ENCODE data around the gene CALN1. TPM values are rescaled to one million over a fixed set of nuclear protein-coding genes. Genes with fewer than 3 reads are reported as not detected.

CALN1 gene
- total RNA-seq, 1 experiment from 2014 or later = not detected

DNA sequence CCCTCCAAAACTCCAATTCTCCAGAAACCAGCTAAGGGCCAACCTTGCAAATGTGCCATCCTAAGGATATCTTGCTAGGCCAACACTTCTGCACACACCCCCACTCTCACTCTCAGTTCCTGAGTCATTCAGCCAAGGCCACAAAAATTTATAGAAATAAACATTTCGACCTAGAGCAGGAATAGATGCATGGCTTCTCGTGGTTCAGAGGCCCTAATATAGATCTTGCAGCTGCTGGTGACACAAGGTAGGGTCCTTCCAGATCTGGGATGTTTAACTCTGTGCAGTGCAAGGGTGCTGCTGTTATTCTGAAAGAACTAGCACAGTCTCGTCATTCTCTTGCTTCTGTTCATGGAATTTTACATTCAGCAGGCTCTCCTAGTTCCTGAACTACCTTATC, 369.3 kb downstream of the CALN1 start:
- no peak for DNase-seq (ENCODE audit: low spot score)

DNA sequence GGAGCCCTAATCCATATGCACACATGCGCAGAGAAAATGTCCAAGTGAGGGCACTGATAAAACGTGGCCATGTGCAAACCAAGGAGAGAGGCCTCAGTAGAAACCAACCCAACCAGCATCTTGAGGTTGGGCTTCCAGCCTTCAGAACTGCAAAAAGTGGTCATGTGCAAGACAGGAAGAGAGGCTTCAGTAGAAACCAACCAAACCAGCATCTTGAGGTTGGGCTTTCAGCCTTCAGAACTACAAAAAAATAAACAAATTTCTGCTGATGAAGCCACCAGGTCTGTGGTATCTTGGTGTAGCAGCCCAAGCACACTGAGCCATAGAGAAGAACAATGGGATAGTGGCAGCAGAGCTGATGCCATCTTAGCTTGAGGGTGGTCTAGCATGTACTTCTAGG, 371.5 kb downstream of the CALN1 start:
- no peak for DNase-seq (ENCODE audit: low spot score)

DNA sequence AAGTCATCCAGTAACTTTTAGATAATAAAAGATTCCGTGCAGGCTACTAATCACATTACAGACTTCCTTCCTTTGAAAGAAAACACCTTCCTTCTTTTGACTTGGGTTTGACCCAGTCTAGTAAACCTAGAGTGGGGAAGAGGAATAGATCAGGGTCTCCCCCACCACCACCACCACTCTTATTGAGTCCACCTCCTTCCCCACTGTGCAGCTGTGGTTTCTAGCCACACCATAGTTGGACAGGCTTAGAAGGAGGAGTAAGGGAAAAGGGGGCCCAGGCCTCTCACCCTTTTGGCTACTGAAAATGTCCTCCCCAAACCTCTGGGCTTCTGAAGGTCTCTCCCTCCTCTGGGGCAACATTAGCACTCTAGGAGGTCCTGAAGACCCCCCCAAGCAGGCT, 372.7 kb downstream of the CALN1 start:
- no peak for DNase-seq (ENCODE audit: low spot score)

DNA sequence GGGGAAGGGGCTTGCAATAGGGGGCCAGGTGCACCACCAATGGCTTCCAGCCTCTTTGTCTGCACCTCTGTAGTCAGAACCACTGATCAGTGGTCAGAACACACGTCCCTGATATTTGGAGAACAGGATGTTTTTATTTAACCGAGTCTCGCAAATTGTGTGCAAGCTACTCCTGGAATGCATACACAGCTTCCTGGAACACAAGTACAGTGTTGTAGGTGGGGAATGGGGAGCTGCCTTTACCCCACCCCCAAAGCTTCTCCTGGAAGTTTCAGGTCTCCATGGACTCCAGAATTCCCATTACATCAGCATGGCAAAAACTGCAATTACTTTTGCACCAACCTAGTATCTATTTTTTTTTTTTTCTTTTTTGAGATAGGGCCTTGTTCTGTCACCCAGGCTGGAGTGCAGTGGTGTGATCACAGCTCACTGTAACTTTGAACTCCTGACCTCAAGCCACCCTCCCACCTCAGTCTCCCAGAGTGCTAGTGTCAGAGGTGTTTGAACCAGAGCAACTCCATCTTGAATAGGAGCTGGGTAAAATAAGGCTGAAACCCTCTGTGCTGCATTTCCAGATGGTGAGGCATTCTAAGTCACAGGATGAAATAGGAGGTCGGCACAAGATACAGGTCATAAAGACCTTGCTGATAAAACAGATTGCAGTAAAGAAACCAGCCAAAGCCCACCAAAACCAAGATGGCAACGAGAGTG, 374.0 kb downstream of the CALN1 start:
- DNase-seq (ENCODE audit: low spot score) = no peak

DNA sequence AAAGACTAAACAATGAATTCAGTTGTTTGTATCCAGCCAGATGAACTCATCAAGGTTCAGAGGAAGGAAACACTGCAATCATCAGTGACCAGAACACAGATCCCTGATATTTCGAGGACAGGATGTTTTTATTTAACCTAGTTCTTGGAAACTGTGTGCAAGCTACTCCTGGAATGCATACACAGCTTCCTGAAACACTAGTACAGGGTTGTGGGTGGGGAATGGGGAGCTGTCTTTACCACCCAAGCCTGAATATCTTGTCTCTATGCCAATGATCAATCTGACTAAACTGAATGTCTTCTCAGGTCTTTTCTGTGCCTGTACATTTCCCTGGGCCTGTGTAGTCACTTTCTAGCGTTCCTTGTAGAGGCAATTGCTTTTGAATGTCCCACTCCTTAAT, 374.6 kb downstream of the CALN1 start:
- DNase-seq (ENCODE audit: low spot score) = no peak

DNA sequence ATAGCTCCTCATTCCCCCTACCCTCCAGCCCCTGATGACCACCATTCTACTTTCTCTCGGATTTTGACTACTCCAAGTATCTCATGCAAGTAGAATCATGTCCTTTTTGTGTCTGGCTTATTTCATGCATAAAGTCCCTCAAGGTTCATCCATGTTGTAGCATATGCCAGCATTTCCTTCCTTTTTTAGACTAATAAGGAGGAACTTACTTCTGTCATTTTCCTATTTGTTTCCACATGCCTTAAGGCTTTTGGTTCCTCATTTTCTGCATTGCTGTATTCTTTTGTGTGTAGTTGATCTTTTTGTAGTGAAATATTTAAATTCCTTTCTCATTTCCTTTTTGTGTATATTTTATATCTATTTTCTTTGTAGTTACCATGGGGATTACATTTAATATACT, 376.9 kb downstream of the CALN1 start:
- no peak for DNase-seq (ENCODE audit: low spot score)

DNA sequence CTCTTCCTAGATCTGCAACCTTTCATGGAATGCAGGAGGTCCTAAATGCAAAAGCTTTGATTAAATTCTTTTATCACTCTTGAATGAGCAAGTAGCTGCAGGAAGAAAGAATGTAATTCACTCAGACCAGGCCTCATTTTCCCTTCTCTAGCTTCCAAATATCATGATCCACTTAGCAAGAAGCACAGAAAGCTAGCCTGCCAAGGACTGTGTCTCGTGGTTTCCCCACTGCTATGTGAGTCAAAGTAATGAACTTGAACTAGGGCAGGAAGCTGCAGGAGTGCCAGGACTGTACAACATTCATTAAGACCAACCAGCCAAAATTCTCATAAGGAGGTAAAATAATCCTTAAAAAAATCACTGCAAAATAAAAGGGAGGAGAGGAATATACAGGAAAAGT, 379.2 kb downstream of the CALN1 start:
- DNase-seq (ENCODE audit: low spot score) = no peak

DNA sequence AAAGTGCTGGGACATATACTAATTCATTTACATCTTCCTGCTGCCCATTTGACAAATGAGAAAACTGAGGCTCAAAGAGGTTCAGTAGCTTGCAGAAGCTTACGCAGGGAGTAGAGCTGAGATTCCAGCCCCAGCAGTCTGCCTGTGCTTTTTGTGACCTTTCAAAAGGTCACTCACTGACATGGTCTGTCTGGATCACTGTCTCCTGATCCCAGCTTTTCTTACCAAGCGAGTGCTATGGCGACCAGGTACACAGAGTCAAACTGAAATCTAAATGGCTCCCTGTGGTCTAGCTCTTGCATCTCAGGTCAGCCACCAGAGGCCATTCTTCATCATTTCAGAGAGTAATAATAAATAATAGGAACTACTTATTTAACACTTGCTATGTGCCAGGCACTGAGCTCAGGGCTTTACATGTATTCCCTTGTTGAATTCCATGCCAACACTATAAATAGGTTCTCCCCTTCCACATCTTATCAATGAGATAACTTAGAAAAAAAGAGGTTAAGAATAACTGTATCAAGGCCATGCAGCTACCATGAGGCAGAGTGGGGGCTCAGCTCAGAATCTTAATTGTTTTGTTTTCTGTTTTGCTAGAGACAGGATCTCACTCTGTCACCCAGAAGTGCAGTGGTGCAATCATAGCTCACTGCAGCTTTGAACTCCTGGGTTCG, 381.0 kb downstream of the CALN1 start:
- DNase-seq (ENCODE audit: low spot score) = no peak

DNA sequence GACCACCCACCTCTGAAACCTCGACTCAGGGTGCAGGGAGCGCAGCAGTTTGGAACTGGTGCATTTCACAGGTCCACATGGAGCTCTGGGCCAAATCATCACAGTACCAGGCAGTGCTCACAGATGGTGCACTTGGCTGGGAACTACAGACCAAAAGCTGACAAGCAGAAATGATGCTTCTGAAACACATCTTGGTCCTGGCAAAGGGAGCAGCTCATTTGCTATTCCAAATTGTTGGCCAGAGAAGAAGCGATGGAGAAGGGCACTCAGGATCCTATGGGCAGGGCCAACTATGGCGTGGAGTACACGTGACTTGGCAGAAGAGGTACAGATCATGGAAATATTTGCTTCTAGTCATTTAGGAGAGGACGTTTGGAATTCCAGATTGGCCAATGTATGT, 383.9 kb downstream of the CALN1 start:
- no peak for DNase-seq (ENCODE audit: low spot score)

DNA sequence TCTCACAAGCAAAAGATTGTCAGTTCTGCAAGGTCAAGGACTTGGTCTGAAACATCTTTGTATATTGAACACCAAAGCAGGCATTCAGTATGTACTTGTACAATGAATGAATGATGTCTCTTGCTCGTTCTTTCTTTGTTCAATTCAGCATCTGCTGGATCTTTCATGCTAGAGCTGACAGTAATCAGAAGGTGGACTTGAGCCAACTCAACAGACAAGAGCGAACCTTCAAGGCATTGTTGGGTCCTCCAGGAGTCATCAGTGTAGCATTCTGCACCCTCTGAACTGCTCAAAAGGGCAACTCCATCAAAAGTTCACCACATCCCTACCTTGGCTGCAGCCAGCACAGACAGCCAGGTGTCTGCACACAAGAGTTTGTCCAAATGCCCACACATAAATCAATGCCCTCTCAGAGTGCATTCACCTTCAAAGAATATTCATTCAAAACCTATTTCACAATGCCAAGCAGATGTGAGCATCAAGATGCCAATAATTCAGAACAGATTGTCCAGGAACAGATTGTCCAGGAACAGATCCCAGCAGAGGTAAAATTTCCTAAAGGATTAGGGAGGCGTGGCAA, 386.7 kb downstream of the CALN1 start:
- no peak for DNase-seq (ENCODE audit: low spot score)

DNA sequence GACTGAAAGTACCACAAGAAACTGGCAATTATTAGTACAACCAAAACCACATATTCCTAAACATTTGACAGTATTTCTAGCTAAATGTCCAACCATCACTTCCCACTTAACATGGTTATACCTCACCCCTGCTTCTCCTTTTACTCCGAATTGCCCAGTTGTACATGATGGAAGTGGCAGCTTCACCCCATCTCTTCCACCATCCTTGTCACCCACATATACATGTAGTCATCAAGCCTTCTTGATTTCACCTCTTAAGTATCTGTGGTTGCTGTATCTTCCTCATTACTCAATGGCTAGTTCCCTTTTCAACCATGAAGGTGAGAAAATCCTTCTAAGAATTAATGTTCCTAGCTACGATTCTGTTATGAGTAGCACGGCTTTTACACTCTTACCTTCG, 388.2 kb downstream of the CALN1 start:
- no peak for DNase-seq (ENCODE audit: low spot score)

DNA sequence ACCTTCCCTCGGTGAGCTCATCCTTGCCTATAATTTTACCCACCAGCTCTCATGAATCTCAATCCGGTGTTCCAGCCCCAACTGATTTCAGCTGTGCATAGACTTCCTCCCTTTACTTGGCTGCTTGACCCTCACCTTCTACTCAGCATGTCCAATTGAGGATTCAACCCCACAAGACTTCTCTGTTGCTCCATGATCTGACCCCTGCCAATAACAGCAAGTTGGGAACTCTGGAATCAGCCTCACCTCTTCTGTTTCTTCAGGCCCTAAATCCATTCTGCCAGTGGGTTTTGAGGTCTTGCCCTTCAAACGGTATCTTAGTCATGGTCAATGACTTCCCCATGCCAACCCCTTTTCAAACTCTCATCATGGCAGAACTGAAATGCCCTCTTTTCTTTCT, 390.4 kb downstream of the CALN1 start:
- DNase-seq (ENCODE audit: low spot score) = no peak

DNA sequence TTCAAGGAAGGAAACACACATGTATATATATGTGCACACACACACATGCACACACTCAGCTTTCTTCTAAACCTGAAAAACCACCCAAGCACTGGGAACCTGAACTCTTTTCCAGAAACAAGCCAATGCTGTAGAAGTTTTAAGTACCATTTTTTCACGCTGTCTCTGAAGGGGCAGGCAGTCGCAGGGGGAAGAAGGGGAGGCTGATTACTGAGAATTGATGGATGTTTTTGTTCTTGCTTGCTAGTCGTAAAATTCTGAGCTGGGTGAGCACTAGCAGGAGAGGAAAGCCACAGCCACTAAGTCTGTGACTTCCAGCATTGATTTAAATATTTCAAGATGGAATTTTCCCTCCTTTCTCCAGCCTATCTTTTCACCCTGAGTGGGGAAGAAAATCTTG, 391.8 kb downstream of the CALN1 start:
- DNase-seq (ENCODE audit: low spot score) = no peak

DNA sequence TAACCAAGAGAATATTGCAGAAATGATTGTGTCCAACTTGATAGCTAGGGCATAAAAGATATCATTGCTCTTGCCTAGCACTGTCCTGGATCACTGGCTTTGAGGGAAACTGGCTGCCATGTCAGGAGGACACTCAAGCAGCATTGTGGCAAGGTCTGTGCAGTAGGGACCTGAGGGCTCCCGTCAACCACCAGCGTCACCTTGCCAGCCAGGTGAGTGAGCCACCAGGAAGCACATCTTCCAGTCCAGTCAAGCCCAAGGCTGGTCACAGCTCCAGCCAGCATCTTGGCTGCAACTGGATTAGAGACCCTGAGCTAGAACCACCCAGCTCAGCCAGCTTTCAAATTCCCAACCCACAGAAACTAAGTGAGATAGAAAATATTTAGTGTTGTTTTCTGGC, 392.7 kb downstream of the CALN1 start:
- DNase-seq (ENCODE audit: low spot score) = no peak

DNA sequence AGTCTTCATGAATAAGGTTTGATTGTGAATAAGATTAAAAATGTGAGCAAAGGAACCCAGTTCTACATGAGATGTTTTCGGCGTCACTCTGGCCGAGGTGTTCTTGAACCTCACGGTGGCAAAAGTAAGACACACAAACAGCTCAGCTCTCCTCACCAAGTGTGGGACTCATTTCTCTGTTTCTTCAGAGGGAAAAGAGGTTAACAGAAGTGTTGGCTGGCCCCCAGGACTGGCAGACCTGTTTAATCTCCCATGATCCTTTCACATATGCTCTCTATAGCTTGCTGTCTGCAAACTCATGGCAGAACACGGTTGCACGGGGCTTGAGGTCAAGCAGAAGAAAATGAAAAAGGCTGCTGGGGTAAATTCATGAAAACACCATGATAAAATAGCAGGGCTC, 394.4 kb downstream of the CALN1 start:
- no peak for DNase-seq (ENCODE audit: low spot score)

DNA sequence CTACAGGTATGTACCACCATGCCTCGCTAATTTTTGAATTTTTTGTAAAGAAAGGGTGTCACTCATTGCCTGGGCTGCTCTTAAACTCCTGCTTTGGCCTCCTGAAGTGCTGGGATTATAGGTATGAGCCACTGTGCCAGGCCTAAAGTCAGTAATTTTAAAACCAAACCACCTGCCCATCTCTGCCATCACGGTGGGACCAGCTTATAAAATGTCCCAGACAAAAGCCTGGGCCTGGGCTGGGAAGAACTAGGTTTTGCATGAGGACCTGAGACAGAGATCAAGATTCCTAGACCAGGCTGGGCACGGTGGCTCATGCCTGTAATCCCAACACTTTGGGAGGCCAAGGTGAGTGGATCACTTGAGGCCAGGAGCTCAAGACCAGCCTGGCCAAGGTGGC, 395.6 kb downstream of the CALN1 start:
- no peak for DNase-seq (ENCODE audit: low spot score)

DNA sequence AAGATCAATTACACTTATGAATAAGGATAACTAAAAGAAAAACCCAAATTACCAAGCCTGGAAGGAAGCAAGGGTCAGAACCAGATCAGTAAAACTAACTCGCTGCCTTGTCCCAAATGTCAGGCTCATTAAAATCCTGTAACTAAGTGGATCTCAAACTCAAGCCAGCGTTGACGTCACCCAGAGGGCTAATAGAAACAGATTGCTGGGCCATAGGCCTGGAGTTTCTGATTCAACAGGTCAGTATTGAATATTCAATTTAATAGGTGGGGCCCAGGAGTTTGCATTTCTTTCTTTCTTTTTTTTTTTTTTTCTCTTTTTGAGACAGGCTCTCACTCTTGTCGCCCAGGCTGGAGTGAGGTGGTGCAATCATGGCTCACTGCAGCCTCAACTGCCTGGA, 397.0 kb downstream of the CALN1 start:
- DNase-seq (ENCODE audit: low spot score) = no peak

DNA sequence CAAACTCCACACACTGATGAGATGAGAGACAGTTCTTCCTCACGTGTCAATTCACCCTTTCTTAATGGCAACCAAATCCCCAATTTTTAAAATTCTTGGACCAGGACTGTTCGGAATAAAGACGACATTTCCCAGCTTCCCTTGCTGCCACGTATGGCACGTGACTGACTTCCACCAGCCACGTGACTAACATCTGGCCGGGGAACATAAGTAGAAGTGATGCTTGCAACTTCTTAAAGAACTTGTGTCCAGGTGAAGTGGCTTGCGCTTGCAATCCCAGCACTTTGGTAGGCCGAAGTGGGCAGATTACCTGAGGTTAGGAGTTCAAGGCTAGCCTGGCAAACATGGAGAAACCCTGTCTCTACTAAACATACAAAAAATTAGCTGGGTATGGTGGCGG, 405.1 kb downstream of the CALN1 start:
- DNase-seq (ENCODE audit: low spot score) = no peak

DNA sequence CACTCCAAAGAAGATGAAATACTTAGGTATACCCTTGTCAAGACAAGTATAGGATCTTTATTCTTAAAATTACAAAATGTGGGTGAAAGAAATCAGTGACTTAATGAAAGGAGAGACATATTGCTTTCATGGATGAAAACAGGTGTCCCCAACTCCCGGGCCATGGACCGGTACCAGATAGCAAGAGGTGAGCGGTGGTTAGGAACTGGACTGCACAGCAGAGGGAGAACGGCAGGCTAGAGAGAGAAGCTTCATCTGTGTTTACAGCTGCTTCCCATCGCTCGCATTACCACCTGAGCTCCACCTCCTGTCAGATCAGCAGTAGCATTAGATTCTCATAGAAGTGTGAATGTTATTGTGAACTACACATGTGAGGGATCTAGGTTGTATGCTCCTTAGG, 408.9 kb downstream of the CALN1 start:
- no peak for DNase-seq (ENCODE audit: low spot score)

DNA sequence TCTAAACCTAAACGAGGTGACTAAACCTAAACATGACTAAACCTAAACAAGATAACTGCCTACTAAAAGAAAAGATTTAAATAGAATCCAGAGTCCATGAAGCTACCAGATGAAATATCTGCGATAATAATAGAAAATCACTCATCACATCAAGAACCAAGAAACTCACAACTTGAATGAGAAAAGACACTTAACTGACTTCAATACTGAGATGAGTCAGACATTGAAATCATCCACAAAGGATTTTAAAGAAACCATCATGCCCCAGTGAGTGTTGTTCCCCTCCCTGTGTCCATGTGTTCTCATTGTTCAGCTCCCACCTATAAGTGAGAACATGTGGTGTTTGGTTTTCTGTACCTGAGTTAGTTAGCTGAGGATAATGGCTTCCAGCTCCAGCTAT, 416.0 kb downstream of the CALN1 start:
- no peak for DNase-seq (ENCODE audit: low spot score)

DNA sequence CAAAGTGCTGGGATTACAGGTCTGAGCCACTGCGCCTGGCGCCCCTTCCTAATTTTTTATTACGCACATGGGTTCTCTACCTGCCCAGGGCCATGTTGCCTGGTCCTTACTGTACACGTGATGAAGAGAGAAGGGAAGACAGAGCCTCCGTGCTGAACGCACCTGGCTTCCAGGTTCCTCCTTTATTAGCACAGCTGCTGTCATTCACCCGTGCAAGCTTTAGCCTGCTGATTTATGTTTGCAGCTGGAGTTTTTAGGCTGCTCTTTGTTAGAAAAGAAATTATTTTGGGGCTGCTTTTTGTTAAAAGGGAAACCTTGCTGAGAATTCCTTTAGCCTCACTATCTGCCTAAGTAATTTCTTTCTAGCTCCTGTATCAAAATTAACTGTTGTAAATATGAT, 417.0 kb downstream of the CALN1 start:
- no peak for DNase-seq (ENCODE audit: low spot score)

DNA sequence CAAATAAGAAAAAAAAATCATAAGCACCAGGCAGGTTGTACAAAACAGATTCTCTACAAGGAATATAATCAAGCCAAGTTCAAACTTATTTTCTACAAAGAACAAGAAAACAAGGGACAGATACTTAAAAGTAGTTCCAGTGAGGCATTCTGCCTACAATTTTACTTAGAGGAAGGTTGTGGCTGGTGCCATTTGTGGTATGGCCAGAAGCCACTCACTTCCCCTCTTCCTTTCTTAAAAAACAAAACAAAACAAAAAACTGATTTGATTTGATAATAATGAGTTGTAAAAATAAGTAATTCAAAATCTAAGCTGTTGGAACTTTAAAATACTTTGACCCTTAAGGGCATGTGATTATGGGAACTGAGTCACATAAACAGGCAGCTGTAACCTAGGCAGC, 420.6 kb downstream of the CALN1 start:
- no peak for DNase-seq (ENCODE audit: low spot score)

DNA sequence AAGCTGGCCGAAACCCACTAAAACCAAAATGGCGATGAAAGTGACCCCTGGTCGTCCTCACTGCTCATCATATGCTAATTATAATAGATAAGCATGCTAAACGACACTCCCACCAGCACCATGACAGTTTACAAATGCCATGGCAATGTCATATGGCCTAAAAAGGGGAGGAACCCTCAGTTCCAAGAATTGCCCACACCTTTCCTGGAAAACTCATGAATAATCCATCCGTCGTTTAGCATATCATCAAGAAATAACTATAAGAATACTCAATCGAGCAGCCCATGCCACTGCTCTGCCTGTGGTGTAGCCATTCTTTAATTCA, 422.0 kb downstream of the CALN1 start:
- no peak for DNase-seq (ENCODE audit: low spot score)

DNA sequence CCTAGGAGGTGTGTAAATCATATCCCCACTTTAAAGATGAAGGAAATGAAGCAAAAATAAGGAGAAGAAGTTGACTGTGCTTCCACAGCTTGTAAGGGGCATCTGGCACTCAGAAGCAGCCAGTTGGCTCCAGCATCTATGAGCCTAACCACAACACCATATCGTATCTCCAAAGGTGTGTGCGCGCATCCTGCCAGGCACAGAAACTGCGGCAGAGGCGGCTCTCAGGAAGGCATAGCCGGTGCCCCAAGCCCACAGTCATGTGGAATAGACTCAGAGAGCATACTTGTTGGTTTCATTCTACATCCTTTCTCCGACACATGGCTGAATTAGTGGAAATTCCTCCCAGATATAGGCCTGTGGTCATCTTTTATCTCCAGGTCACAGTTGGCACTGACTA, 423.9 kb downstream of the CALN1 start:
- DNase-seq (ENCODE audit: low spot score) = no peak
